HG02943 (cell line): ENCODE data around the gene NR2C2.

ENCODE experiments used
- ATAC-seq: cut with Tn5 transposase; IDR thresholded peaks from one replicate; pipeline ENCODE4 v1.9.1; 2021; ENCODE audit warnings: mild to moderate bottlenecking, low read depth, moderate library complexity; ENCODE audit not compliant: unreplicated experiment

Gene NR2C2

GRCh38 chr3:14921034-14921616, 26.3 kb upstream of the NR2C2 start:
- ATAC-seq, result peak; percentile 79

DNA sequence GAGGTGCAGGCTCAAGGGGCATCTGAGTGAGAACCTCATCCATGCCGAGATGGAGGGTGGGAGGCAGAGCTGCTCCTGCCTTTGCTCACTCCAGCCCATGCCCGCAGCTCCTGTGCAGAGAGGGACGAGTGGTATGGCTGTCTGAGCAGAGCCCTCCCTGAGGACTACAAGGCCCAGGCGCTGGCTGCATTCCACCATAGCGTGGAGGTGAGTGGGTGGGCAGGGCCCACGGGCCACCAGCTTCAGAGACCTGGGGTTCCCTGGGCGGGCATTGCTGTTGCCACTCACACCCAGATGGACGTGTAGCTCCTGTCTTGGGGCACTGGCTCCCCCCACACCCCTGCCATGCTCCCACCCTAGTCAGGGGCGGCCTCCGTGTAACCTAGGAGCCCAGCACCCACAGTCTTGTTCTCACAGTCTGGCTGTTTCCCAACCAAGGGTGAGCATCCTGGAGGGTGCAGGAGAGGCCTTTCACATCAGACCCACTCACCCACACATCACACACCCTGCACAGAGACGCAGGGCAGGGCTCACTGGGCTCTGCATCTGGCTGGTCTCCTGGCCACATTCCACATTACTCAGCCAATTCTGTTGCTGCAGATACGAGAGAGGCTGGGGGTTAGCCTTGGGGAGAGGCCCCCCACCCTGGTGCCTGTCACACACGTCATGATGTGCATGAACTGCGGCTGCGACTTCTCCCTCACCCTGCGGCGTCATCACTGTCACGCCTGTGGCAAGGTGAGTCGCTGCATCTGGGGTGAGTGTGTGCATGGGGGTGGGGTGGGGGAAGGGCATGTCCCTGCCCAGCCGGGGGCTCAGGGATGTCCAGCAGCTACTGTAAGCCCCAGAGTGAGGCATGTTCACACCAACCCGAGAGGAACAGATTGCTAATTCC, 25.3 kb upstream of the NR2C2 start:
- no peak for ATAC-seq

DNA sequence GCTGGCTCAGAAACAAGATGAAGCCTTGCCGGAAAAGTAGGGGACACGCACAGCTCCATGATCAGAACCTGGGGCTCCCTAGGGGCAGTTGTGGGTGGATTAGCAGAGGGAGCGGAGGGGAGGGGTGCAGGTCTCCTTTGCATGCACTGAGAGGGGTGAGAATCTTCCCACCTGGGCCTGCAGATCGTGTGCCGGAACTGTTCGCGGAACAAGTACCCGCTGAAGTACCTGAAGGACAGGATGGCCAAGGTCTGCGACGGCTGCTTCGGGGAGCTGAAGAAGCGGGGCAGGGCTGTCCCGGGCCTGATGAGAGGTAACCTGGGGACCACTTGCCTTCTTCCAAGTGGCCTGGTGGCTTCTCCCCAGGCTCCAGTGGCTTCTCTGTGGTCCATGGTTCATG, 24.5 kb upstream of the NR2C2 start:
- ATAC-seq, result no peak

GRCh38 chr3:14923476-14923875, 23.9 kb upstream of the NR2C2 start:
- ATAC-seq, result no peak

GRCh38 chr3:14925729-14926591, 21.4 kb upstream of the NR2C2 start:
- no peak for ATAC-seq

DNA sequence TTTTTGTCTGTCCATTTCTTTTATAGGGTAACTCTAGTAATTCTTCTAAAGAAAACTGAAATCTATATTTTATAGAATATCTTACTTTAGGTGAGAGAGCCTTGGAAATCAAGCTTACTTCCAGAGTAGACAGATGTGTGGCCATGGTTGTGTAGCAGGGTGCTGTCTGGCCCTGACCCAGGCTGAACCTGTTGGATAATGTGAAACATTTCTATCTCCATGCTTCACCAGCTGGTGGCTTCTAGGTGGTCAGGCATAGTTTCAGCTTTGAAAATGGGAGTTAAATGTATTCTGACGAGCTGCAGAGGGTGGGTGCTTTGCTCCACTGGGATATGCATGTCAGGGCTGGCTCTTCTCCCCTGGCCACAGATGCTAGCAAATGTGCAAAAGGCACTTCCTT, 20.8 kb upstream of the NR2C2 start:
- no peak for ATAC-seq

- ATAC-seq, result no peak
These were observed 20.1 kb upstream of the NR2C2 start for GRCh38 chr3:14927308-14927707.

DNA sequence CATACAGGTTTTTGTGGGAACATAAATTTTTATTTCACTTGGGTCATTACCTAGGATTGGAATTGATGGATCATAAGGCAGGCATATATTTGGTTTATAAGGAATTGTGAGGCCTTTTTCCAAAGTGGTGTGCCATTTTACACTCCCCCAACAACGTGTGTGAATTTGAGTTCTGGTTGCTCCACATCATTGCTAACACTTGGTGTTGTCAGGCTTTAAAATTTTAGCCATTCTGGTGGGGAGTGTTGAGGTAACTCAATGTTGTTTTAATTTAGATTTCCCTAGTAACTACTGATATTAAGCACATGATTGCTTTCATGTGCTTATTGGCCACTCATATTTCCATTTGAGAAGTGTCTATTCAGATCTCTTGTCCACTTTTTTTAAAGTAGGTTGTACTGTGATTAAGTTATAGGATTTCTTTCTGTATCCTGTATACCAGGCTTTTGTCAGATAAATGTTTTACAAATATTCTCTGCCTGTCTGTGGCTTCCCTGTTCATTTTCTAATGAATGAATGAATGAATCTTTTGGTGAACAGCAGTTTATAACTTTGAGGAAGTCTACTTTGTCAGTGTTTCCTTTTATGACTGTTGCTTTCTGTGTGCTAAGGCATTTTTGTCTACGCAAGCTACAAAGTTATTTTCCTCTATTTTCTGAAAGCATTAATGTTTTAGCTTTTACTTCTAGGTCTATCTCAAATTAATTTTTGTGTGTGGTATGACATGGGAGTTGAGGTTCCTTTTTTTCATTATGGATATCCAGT, 17.9 kb upstream of the NR2C2 start:
- no peak for ATAC-seq

DNA sequence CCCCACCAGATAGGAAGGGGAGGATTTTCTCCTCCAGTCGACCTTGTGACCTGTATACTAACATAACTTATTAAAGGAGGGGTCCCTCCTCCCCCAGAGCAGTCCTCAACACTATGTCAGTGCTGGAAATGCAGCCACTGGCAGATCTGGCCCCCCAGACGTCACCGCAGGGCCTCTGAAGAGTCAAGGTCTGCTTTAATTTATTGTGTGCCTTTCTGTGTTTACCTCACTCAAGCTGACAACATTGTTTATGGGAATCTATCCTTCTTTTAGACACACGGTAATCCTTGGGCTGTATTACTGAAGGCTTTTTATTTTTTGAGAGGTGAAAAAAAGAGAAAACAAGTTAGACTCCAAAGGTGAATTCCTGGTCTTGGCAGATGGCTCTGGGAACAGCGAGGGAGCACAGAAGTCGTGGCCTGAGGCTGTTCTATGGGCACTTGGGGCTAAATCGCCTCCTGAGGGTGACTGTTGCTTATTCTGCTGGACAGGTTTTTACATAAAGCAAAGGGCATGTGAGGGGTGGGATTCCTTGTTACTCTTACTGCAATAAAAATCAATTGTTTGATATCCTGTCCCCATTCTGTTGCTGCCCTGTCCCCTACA, 13.5 kb upstream of the NR2C2 start:
- no peak for ATAC-seq

GRCh38 chr3:14935592-14936345, 11.6 kb upstream of the NR2C2 start:
- ATAC-seq, result no peak

- no peak for ATAC-seq
These were observed 8.4 kb upstream of the NR2C2 start for GRCh38 chr3:14938954-14939353.

GRCh38 chr3:14941871-14942270, 5.5 kb upstream of the NR2C2 start:
- ATAC-seq, result no peak

DNA sequence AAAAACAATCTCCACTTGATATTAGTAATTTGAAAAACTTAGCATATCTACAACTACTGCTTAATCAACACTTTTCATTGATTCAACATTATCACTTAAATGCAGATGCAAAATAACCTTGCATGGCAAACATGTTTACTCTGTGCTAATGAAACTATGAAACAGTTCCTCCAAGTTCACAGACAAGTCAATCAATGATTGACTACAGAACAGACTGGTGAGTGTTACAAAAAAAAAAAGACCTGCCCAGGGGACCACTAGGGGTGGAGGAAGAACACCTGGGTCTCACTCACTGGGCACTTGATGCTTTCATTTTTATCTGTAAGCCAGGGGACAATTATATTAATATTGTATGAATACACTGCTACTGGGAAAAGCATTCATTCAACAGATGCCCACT, 4.3 kb upstream of the NR2C2 start:
- peak; percentile 32 for ATAC-seq

GRCh38 chr3:14946236-14946635, 1.1 kb upstream of the NR2C2 start:
- ATAC-seq, result no peak

GRCh38 chr3:14946739-14947099, 664 bp upstream of the NR2C2 start:
- no peak for ATAC-seq

DNA sequence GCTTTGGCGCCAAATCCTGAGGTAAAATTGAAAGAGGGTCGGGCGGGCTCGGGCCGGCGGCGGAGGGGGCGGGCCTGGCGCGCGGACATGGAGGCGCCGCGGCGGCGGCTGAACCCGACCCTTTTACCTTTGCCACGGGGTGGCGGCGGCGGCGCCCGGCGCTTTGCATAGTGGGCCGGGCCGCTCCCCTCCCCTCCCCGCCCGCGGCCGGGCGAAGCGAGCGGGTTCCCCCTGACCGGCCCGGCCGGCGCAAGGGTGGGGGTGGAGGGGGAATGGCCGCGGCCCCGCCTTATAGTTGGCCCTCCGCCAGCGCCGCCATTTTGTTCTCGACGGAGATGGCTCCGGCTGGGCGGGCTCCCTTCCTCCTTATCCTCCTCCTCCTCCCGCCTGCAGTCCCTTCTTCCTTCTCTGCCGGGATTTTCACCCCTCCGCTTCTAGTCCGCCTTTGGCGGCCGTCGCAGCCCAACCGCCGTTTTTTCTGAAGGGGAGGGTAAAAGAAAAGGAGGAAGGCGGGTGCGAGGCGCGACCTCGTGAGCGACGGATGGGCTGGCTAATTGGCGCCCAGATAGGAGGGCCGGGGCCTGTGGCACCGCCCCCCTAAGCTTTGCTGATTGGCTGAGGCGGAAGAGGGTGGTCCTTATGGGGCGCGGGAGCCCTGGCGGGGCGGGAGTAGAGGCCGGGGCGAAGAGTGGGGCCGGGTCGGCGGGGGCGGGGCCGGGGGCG, 664 bp downstream of the NR2C2 start:
- ATAC-seq, result peak; percentile 84

GRCh38 chr3:14948609-14949038, 1.2 kb downstream of the NR2C2 start:
- ATAC-seq, result no peak

- ATAC-seq, result no peak
These were observed 1.7 kb downstream of the NR2C2 start for GRCh38 chr3:14949126-14949525.

GRCh38 chr3:14950274-14950673, 2.9 kb downstream of the NR2C2 start:
- ATAC-seq, result no peak
